Occipital lobe (tissue), 2 donors: Measurements from ENCODE around the gene RAB11FIP3. TPM values are rescaled to one million over a fixed set of nuclear protein-coding genes. Genes with fewer than 3 reads are reported as not detected.
"Not testable (repeated sequence)": the region's sequence is repeated elsewhere in the genome, so short reads cannot be mapped to it uniquely, and the experiment has no call there.

Experiments used
- DNase-seq: peaks from one replicate; lab custom pipeline; 2025; lab: John Stamatoyannopoulos, UW
- total RNA-seq: library from RNA; depleted of rRNA; stranded (reverse); fragments of >200 nt; gene quantifications from one replicate; pipeline ENCODE4 v1.2.3, GENCODE V29; 2014

Gene RAB11FIP3
- total RNA-seq, 1 donor from 2014 or later, result 25.6 TPM

GRCh38 chr16:463071-463470, 37.6 kb downstream of the RAB11FIP3 start:
- no peak for DNase-seq

DNA sequence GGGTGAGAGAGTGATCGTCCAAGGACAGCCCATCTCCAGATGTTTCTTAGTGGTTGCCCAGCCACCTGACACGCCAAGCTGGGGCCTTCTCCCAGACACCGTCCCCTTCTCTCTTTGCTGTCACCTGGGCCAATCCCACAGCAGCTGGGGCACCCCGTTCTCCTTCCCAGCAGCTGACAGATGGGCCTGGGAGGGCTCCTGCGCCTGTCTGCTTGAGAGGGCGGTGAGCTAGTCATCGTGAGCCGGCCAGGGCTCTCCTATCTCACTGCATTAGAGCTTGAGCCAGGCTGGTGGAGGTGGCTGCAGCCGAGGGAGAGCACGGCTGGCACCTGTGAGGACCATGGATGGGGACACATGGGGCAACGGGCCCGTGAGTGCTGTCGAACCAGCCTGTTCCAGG, 41.2 kb downstream of the RAB11FIP3 start:
- DNase-seq, result peak; percentile 64

GRCh38 chr16:467249-467871, 41.9 kb downstream of the RAB11FIP3 start:
- not testable (repeated sequence) for DNase-seq

DNA sequence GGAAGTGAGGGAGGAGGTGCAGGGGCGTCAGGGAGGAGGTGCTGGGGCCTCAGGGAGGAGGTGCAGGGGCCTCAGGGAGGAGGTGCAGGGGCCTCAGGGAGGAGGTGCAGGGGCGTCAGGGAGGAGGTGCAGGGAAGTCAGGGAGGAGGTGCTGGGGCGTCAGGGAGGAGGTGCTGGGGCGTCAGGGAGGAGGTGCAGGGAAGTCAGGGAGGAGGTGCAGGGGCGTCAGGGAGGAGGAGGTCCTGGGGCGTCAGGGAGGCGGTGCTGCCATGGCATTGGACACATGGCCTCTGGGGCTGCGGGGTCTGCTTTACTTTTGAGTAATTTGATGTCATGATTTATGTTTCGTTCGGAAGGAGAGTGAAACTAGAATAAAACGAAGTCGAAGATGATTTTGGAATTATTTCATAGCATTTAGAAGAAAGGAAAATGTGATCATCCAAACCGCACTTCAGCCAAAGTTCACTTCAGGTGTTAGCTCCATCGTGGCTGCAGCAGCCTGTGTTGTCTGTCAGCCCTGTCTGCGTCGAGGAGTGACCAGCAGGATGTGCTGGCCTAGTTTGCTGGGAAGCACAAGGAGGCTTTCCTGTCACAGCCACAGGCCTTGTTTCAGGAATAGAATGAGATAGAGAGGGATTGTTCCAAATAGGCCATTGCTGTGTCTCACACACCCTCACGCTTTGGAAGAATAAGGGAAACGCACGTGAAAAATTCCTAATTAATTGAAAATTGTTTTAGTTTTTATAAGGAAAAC, 42.8 kb downstream of the RAB11FIP3 start:
- DNase-seq, result no peak

GRCh38 chr16:469459-469858, 44.0 kb downstream of the RAB11FIP3 start:
- DNase-seq, result not testable (repeated sequence)

GRCh38 chr16:470418-470817, 45.0 kb downstream of the RAB11FIP3 start:
- no peak for DNase-seq

DNA sequence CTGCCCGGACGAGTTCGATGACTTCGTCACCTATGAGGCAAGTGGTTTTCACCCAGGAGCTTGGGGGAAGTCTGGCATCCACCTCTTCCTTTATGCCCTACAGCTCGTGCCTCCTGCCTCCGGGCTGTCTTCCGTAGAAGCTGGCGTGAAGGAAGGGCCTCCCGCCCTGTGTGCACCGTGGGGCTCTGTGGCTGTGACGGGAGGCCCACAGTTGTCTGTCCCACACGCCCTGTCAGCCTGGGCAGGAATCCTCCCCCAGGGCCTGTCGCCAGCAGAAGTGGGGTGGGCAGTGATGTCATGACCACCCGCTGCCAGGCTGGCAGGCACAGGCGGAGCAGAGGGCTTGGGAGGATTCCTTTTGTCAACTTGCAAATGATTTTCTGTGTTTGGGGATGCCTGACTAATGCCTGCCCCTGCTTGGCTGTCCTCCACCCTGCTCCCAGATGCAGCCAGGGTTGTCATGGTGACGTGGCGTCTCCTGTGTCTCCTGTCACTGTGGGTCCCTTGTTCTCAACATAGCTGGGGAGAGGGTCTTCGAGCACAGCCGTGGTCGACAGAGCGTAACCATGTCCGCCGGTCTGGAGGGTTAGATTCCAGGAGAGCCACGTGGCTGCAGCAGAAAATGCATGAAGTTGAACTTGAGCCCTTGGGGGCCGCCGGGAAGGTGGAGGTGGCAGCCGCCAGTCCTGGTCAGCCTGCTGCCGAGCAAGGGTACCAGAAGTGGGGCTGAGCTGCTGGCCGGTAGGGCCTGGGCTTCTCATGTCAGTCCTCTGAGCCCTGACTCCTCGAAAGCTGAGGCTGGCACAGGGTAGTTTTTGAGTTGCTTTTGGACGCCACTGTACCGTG, 46.1 kb downstream of the RAB11FIP3 start:
- peak; percentile 89 for DNase-seq

DNA sequence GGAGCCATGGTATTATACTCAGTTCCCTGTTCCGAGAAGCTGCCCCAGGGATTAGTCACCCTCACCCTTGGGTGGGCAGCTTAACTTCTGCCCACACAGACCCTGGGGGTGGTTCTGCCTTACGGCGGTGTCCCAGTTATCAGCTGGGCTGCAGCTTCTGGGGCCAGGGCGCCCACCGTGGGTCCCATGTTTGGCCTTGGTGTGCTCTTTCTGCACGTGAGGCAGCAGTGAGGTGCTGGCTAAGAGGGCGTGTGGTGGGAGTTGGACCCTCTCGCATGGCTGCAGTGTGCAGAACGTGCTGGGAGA, 46.7 kb downstream of the RAB11FIP3 start:
- DNase-seq, result no peak

DNA sequence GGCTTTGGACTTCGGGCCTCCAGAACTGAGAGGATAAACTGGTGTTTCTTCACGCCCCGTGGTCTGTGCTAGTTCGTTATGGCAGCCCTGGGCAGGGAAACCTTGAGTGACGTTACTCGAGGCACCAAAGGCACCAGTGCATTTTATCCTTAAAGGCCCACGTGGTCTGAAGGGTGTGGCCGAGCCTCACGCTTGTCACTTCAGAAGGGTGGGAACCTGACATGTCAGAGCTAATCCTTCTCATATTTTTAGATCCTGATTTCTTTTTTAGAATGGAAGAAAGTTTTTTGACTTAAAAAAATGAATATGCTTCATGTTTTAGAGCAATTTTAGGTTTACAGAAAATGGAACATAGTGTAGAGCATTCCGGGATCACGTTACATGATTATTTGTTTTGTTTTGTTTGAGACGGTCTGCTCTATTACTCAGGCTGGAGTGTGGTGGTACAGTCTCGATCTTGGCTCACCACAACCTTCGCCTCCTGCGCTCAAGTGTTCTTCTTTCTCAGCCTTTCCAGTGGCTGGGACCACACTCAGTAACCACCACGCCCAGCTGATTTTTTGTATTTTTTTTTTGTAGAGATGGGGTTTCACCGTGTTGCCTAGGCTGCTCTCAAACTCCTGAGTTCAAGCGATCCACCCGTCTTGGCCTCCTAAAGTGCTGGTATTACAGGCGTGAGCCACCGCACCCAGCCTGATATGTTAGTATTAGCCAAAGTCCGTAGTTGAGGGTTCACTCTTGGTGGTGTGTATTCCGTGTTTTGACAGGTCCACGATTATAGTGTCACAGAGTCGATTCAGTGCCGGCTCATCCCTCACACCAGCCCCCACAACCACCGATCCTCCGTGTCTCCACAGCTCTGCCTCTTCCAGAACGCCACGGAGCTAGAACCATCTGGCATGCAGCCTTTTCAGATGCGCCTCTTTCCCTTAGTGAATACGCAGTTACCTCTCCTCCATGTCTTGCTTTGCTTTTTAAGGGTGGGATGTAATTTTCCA, 47.9 kb downstream of the RAB11FIP3 start:
- DNase-seq, result peak; percentile 58

DNA sequence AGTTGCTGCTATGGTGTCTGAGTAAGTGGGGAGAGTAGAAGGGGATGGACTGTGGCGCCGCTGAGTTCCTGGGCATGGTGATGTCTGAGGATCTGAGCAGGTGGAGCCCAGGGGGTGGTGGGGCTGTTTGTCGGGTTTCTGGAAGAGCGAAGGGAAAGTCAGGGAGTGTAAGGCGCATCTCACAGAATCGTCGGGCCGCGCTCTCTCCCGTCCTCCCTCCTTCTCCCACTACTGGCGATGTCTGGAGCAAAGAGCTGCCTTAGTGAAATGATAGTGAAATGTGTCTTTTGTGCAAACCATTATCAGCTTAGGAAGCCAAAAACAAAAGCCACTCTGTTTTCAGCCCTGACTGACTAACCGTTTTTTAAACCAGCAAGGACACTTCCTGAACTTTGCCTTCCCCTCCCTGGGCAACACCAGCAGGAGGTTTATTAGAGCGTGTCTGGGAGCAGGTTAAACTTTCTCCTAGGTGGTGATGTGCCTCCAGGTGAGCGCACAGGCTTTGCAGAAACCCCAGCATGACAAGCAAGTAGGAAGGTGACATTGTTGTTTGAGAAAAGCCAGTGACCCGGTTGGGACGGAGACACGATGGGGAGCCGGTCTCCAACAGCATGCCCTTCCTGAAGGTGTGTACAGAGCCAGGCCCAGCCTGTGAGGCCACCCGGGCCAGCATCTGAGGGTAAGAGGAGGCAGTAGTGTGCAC, 49.1 kb downstream of the RAB11FIP3 start:
- DNase-seq, result no peak

GRCh38 chr16:476039-476438, 50.6 kb downstream of the RAB11FIP3 start:
- no peak for DNase-seq

GRCh38 chr16:477301-478157, 52.1 kb downstream of the RAB11FIP3 start:
- DNase-seq, result no peak

DNA sequence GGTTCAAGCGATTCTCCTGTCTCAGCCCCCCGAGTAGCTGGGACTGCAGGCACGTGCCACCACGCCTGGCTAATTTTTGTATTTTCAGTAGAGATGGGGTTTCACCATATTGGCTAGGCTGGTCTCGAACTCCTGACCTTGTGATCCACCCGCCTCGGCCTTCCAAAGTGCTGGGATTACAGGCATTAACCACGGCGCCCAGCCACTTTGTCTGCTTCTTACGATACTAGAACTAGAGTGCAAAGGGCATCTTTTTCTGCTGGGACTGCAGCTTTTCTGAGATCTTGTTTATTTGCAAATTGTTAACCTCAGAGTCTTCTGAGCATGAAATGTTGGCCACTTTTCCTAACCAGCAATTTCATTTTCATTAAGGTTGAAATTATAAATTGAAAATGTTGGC, 52.8 kb downstream of the RAB11FIP3 start:
- not testable (repeated sequence) for DNase-seq

DNA sequence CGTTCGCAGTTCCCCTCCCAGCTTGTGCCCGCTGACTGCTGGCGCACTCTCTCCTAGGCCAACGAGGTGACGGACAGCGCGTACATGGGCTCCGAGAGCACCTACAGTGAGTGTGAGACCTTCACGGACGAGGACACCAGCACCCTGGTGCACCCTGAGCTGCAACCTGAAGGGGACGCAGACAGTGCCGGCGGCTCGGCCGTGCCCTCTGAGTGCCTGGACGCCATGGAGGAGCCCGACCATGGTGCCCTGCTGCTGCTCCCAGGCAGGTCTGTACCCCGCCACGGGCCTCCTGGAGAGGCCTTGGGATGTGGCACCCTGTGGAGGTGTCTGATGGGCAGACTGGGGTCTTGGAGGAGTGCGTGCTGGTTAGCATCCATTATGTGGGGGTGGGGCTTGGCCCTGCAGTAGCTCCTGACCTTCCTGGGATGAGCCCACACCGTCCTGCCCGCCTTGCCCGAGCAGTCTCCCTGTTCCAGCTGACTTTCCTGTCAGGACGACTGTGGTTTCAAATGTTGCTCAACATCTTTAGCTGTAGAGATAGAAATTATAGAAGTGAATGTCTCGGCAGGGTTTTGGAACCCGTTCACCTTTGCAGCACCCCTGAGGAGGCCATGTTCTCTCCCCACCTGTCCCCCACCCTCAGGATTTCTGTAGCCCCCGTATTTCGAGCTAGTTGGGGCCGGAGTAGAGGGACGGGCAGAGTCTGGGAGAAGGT, 57.2 kb downstream of the RAB11FIP3 start:
- no peak for DNase-seq

- no peak for DNase-seq
Measured at GRCh38 chr16:483341-484075, 58.1 kb downstream of the RAB11FIP3 start.

DNA sequence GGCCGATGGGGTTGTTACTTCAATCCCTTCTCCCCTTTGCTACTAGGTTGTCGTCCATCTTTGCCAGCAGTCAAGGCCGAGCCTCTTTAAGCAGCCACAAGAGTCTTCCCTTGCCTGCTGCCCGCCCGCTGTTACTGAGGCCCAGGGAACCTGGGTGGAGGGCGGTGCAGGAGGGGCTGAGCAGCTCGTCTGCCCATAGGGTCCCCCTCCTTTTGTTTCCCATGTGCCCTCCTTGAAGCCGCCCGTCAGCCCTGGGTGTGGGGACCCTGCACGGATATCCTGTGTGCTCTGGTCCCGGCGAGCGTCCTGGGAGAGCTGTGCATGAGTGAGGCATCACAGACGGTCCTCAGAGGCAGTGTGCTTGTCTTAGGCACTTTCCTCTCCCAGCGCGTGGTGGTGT, 64.2 kb downstream of the RAB11FIP3 start:
- DNase-seq, result no peak

DNA sequence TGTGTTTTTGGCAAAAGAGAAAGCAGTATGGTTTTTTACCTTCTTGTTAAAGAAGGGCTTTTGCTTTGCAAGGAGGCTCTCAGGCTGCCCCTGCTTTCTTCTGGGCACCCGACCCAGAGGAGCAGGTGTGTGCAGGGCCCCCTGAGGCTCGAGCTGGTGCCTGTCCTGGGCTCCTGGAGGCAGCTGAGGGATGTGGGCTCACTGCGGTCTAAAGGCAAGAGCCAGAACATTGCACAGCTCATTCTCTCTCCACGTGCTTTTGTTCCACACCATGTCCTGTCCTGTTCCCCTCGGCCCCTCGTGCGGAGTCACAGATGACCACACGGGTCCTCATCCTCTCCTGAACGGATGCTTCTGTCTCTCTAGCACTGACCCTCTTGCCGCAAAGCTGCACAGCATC, 65.3 kb downstream of the RAB11FIP3 start:
- no peak for DNase-seq

GRCh38 chr16:491220-491919, 65.9 kb downstream of the RAB11FIP3 start:
- no peak for DNase-seq
